Lung (tissue), 12 donors: ENCODE results near the gene SLC38A11. TPM values are rescaled to one million over a fixed set of nuclear protein-coding genes. Genes with fewer than 3 reads are reported as not detected.

ENCODE experiments used
- ATAC-seq: fragments of 200-7000 bp; cut with Tn5 transposase; one replicate; pipeline ENCODE4 v1.9.1; 2020; ENCODE audit warnings: moderate number of reproducible peaks; ENCODE audit not compliant: insufficient read depth, low FRiP score
- DNase-seq, 3 donors: peaks; one replicate each; pipeline ENCODE4 v3.0.0-alpha.2; 2013 to 2017
- H3K27ac ChIP-seq, 2 donors: one replicate each; pipeline ENCODE4 v1.5.1; 2013; ENCODE audit warnings: mild to moderate bottlenecking in 2 of 2, moderate library complexity in 2 of 2, control low read depth in 1 of 2, inconsistent platforms in 1 of 2, low read depth in 1 of 2, low read length in 1 of 2
- H3K27me3 ChIP-seq, 3 donors: one replicate each; pipeline ENCODE4 v1.5.1; 2013; ENCODE audit warnings: low read length in 2 of 3; ENCODE audit not compliant: control insufficient read depth in 3 of 3, insufficient read depth in 3 of 3
- H3K36me3 ChIP-seq, 4 donors: one replicate each; pipeline ENCODE4 v1.5.1; 2013; ENCODE audit warnings: low read length in 4 of 4, mild to moderate bottlenecking in 1 of 4, moderate library complexity in 1 of 4; ENCODE audit not compliant: control insufficient read depth in 4 of 4, insufficient read depth in 4 of 4
- H3K4me1 ChIP-seq, 5 donors: one replicate each; pipeline ENCODE4 v1.5.1; 2013; ENCODE audit warnings: low read length in 5 of 5, mild to moderate bottlenecking in 2 of 5, moderate library complexity in 1 of 5; ENCODE audit not compliant: control insufficient read depth in 5 of 5, insufficient read depth in 5 of 5
- H3K4me3 ChIP-seq: one replicate; pipeline ENCODE4 v1.5.1; 2013; ENCODE audit warnings: mild to moderate bottlenecking, control low read depth, moderate library complexity
- H3K9ac ChIP-seq, 2 donors: one replicate each; pipeline ENCODE4 v1.5.1; 2013; ENCODE audit warnings: low read length in 2 of 2, control low read depth in 1 of 2; ENCODE audit not compliant: insufficient read depth in 1 of 2
- H3K9me3 ChIP-seq, 4 donors: one replicate each; pipeline ENCODE4 v1.5.1; 2013; ENCODE audit warnings: low read length in 3 of 4, mild to moderate bottlenecking in 1 of 4, moderate library complexity in 1 of 4; ENCODE audit not compliant: control insufficient read depth in 4 of 4, insufficient read depth in 3 of 4
- CTCF ChIP-seq: IDR thresholded peaks from 2 replicates; pipeline ENCODE4 v1.5.1; 2012; ENCODE audit warnings: mild to moderate bottlenecking; ENCODE audit errors: control extremely low read depth, extremely low read depth
- WGBS, 2 donors: extraction: QIAGEN DNeasy Blood & Tissue Kit; methylation state at CpG; one replicate each; pipeline ENCODE4 v1.1.7; 2013; 5-methylcytosine and 5-hydroxymethylcytosine counted together
- polyA plus RNA-seq, 2 donors: library from polyadenylated mRNA; stranded (reverse); fragments of 200-250 nt; gene quantifications; one replicate each; pipeline ENCODE4 v1.2.1, GENCODE V29; 2013
- total RNA-seq, 2 donors: library from RNA; depleted of rRNA in 1 of 2; stranded (reverse); fragments of >200 nt in 1 of 2; gene quantifications; one replicate each; pipeline ENCODE4 v1.2.1, GENCODE V29; 2014 to 2021
- donor health status: control.
- donor health status: control.
- donor health status: Bipolar disorder and iron deficiency.
- donor health status: healthy.
- donor health status: DM: yes; HTN: yes; CAD: no.

SLC38A11 gene
- total and polyA plus RNA-seq, 4 donors = 0.10 to 1.2 (median 0.15) TPM; not detected in 1

DNA sequence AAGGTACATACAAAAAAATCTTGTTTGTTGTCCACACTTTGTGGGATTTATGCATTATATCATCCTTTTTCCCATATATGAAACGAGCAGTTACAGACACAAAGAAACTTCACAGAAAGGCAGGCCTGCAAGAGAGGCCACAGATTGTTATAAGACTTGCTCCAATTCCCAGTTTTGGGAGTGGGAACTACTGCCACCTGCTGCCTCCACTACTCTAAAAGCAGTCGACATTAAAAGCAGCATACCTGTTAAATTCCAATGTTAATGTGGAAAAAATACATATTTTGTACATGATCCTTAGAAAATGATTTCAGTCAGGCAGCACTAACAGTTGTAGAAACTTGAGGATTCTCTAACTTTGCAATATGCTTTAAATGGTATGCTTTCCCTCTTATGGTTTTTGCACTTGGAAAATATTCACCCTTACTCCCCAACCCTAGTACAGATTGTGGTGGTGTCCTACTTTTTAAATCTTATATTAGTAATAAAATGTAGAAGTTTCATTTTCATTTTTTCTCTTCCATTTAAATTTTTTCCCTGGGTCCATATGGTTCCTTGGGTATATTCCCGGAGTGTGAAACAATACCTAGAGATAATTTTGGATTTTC is 37.9 kb downstream of the SLC38A11 start:
- 43 to 53% methylated on average over 3 of the region's 3 CpGs for WGBS, 2 donors
- Histone ChIP-seq H3K9ac (no peak overlapping the region), H3K4me1 (peaks cover 0 to 9% (median 0%) of the 10 kb centered on the region in 5 donors), H3K27me3 (no peaks in the 10 kb centered on the region), H3K36me3 (no peaks in the 10 kb centered on the region), H3K27ac (no peak overlapping the region), H3K9me3 (no peaks in the 10 kb centered on the region), H3K4me3 (no peak overlapping the region)
- DNase-seq = peak; percentile 45 to 61 (median 56)
- peak; percentile 43 for TF ChIP-seq CTCF
- peak; percentile 59 for ATAC-seq

DNA sequence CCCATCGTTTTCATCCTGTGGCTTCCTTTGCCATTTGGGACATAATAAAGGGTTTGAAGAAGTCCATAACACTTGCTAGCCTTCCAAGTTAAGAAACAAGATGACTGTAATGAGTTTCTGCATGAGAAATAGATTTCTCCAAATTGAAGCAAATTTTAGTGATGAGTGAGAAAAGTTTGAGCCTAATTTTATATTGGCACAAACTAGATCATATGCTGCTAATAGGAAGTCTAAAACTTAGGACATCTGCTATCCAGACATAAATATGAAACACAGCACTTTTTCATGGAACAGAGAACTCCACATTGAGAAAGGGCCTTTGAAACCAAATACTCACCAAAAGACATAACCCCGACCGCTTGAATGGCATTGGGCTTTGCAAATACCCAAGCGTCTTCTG is 39.8 kb downstream of the SLC38A11 start:
- H3K9me3 ChIP-seq = no peaks in the 10 kb centered on the region
- DNase-seq = no peak
- TF ChIP-seq CTCF = no peak
- H3K4me3 ChIP-seq = no peak overlapping the region
- ATAC-seq = no peak
- no peak overlapping the region for H3K27ac ChIP-seq
- H3K9ac ChIP-seq = no peak overlapping the region
- WGBS, 2 donors = 86 to 93% methylated on average over 4 of the region's 4 CpGs
- no peaks in the 10 kb centered on the region for H3K27me3 ChIP-seq
- H3K36me3 ChIP-seq = no peaks in the 10 kb centered on the region
- peaks cover 0 to 11% (median 0%) of the 10 kb centered on the region in 5 donors for H3K4me1 ChIP-seq

DNA sequence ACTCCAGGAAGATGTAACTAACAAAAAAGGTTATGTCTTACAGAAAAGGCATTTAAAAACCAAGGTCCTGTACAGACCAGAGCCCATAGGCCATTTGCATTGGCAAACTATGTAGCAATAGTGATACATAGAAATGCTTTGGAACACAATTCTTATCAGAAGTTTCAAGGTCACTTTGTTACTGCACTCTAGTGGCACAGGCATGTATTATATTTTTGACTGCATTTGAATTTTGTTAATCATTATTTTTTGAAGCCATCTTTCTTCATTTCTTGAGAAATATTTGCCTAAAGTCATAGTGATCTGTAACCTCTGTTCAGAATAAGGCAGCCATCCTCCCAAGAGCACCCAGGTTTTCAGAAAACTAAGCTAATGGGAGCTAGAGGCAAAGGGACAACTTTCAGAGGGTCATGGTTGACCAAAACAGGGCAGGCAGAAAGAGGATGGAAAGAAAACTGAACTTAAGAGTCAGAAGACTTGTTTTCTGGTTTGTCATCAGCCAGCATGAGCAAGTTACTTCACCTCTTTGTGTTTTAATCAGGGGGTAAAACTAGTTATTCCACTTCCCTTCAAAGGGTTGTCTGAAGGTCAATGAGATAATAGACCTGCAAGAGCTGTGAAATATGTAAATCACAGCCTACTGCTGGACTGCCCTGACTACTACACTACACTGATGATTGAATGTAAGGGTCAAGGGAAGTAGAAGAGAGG is 41.5 kb downstream of the SLC38A11 start:
- Histone ChIP-seq H3K9ac (peak overlapping the region in 1 of 2 donors; percentile 47), H3K9me3 (no peaks in the 10 kb centered on the region), H3K36me3 (no peaks in the 10 kb centered on the region), H3K27me3 (no peaks in the 10 kb centered on the region), H3K4me1 (peaks cover 0 to 22% (median 0%) of the 10 kb centered on the region in 5 donors), H3K4me3 (no peak overlapping the region), H3K27ac (no peak overlapping the region)
- ATAC-seq = peak; percentile 75
- DNase-seq = peak; percentile 23 to 79 (median 65)
- TF ChIP-seq CTCF = no peak
